Mucosa of rectum (tissue), 2 donors: Measurements from ENCODE around the gene DUSP8.
A peak's percentile ranks its signal among the peaks of the same experiment; 100 is the strongest.

Experiments
- H3K27ac ChIP-seq, 2 donors: one replicate each; pipeline ENCODE4 v1.7.0; 2013; ENCODE audit warnings: inconsistent platforms in 2 of 2, low read depth in 2 of 2, low read length in 2 of 2
- H3K27me3 ChIP-seq, 2 donors: one replicate each; pipeline ENCODE4 v1.7.0; 2013; ENCODE audit warnings: low read length in 2 of 2; ENCODE audit not compliant: control insufficient read depth in 2 of 2, insufficient read depth in 2 of 2
- H3K36me3 ChIP-seq, 2 donors: one replicate each; pipeline ENCODE4 v1.7.0; 2013; ENCODE audit warnings: low read length in 2 of 2; ENCODE audit not compliant: control insufficient read depth in 2 of 2, insufficient read depth in 2 of 2
- H3K4me1 ChIP-seq, 2 donors: one replicate each; pipeline ENCODE4 v1.7.0; 2013; ENCODE audit warnings: low read length in 2 of 2, mild to moderate bottlenecking in 1 of 2; ENCODE audit not compliant: control insufficient read depth in 2 of 2, insufficient read depth in 2 of 2
- H3K4me3 ChIP-seq, 2 donors: one replicate each; pipeline ENCODE4 v1.7.0; 2013; ENCODE audit warnings: low read length in 2 of 2
- H3K9ac ChIP-seq, 2 donors: one replicate each; pipeline ENCODE4 v1.7.0; 2013; ENCODE audit warnings: low read length in 2 of 2, low read depth in 1 of 2, mild to moderate bottlenecking in 1 of 2
- H3K9me3 ChIP-seq, 2 donors: one replicate each; pipeline ENCODE4 v1.7.0; 2013; ENCODE audit warnings: low read length in 2 of 2; ENCODE audit not compliant: control insufficient read depth in 2 of 2
- donor health status: healthy.
- donor health status: Normal muscosa, but diverticular disease.

The DUSP8 gene

DNA sequence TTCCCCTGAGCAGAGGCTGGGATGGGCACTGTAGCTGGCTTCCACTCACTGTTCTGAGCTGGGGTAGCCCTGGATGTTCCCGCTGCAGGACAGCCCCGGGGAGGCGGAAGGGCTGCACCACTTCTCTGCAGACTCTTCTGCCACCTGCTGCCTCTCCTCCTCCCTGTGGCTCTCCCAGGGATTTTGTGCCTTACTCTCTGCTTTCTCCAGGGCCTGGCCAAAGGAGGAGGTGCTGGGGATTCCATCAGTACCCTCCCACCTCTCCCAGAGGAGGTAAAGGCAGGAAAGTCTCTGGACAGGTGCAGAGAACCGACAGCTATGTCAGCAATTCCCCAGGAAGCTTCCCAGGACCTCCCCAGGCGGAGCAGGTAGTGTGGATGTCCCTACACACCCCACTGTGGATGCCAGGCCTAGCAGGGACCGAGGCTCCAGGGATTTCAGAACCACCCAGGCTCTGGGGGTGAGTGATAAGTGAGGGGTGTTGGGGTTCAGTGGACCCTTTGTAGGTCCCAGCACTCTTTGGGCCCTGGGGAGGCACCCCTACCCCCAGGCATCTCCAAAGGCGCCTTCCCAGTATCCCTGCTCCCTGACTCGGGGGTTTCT is 11.3 kb downstream of the DUSP8 start:
- Histone ChIP-seq H3K27me3 (no peaks in the 10 kb centered on the region), H3K36me3 (peaks cover 6 to 8% of the 10 kb centered on the region in 2 donors), H3K4me1 (peaks cover 22 to 49% of the 10 kb centered on the region in 2 donors), H3K9ac (no peak overlapping the region), H3K4me3 (no peak overlapping the region), H3K27ac (no peak overlapping the region), H3K9me3 (no peaks in the 10 kb centered on the region)

- Histone ChIP-seq H3K9ac (peak overlapping the region in 1 of 2 donors; percentile 46), H3K4me3 (no peak overlapping the region), H3K27me3 (no peaks in the 10 kb centered on the region), H3K36me3 (peaks cover 6 to 8% of the 10 kb centered on the region in 2 donors), H3K9me3 (no peaks in the 10 kb centered on the region), H3K4me1 (peaks cover 23 to 51% of the 10 kb centered on the region in 2 donors), H3K27ac (peak overlapping the region; percentile 82 to 89)
Observed at GRCh38 chr11:1560002-1560648, 11.9 kb downstream of the DUSP8 start.

DNA sequence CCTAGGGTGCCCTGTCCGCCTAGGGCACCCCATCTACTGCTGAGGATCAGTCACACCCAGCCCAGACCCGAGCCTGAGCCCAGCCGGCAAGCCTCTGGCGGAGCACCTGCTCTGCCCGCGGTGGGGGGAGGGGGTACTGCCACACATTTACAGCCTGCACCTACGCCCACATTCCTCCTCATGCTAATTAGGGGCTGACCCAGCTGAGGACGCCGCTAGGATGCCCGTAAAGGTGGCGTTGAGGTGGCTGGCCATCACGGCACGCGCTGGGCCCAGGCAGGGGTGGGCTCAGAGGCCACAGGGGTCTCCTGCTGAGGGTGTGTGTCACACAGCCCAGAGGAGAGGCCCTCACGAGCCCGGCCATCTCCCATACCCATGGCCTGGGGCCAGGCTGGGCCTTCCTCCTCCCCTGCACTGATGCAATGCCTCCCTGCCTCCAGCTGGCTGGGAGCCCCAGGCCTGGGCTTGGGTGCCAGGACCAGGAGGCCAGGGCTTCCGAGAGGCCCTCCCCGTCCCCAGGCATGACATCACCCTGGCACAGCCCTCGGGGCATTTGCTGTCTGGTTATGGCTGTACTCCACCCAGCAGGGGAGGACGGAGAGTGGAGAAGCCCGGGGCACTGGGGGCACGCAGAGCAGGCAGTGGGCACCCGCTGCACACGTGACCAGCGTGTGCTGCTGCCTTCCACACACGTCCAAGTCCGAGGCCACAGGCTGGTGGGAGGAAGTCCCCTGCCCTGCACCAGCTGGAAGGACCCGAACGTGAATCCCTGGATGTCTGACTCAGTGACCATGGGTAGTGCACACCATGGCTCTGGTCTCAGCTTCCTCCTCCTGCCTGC is 12.7 kb downstream of the DUSP8 start:
- Histone ChIP-seq H3K9ac (peak overlapping the region; percentile 47 to 64), H3K4me3 (no peak overlapping the region), H3K27ac (peak overlapping the region; percentile 82 to 89)

DNA sequence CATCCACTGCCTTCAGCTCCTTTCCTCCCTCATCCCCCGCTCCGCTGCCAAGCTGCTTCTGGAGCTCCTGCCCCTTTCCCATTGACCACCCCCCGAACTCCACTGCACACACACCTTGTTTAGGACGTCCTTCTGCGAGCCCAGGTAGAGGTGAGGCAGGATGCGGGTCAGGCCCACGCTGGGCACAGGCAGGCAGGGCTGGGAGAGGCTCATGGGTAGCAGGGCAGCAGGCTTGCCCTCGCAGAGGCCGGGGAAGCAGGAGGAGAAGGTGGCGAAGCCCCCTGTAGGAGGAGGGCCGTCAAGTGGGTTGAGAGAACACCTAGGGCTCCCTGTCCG is 13.3 kb downstream of the DUSP8 start:
- Histone ChIP-seq H3K9ac (peak overlapping the region; percentile 47 to 64), H3K36me3 (peaks cover 6 to 8% of the 10 kb centered on the region in 2 donors), H3K27ac (peak overlapping the region; percentile 82 to 89), H3K4me3 (peak overlapping the region; percentile 3 to 43), H3K9me3 (no peaks in the 10 kb centered on the region), H3K27me3 (no peaks in the 10 kb centered on the region), H3K4me1 (peaks cover 32 to 51% of the 10 kb centered on the region in 2 donors)

More for the DNA sequence above, 12.7 kb downstream of the DUSP8 start:
- Histone ChIP-seq H3K36me3 (peaks cover 6 to 8% of the 10 kb centered on the region in 2 donors), H3K4me1 (peaks cover 31 to 51% of the 10 kb centered on the region in 2 donors), H3K27me3 (no peaks in the 10 kb centered on the region), H3K9me3 (no peaks in the 10 kb centered on the region)

GRCh38 chr11:1557904-1558774 is 13.9 kb downstream of the DUSP8 start:
- Histone ChIP-seq H3K27ac (peak overlapping the region; percentile 82 to 89), H3K4me3 (peak overlapping the region; percentile 3 to 43), H3K27me3 (no peaks in the 10 kb centered on the region), H3K9ac (peak overlapping the region; percentile 47 to 64), H3K36me3 (peaks cover 6 to 8% of the 10 kb centered on the region in 2 donors), H3K4me1 (peaks cover 34 to 53% of the 10 kb centered on the region in 2 donors), H3K9me3 (no peaks in the 10 kb centered on the region)

DNA sequence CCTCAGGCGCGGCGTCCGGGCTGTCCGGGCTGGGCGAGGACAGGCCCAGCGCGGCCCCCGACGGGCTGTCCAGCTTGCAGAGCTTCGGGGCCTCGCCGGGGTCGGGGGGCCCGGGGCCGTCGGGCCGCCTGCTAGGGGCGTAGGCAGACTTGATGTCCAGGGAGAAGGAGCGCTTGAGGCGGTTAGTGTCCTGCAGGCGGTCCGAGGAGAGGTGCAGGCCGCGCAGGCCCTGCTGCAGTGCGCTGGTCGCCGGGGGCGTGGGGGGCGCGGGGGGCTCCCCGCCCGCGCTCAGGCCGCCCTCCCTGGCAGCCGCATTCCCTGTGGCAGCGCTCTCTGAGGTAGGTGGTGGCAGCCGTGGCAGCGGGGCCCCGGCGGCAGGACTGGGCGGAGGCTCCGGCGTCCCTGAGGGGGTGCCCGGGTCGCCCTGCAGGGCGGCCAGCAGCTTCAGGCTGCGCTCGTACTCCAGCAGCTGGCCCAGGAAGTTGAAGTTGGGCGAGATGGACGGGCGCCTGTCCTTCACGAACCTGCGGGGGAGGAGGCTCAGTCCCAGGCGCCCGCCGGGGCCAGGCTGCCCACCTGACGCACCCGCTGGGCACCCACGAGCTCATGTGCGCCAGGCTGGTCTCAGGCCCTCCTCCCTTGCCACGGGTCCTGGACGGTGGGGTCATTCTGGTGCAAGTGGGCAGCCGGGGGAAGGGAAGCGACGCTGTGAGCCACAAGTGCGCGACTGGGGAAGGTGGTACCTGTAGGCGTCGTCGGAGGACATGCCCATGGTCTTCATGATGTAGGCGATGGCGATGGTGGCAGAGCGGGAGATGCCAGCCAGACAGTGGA is 14.8 kb downstream of the DUSP8 start:
- Histone ChIP-seq H3K36me3 (peaks cover 4 to 6% of the 10 kb centered on the region in 2 donors), H3K27ac (peak overlapping the region in 1 of 2 donors; percentile 72), H3K4me3 (no peak overlapping the region), H3K4me1 (peaks cover 34 to 53% of the 10 kb centered on the region in 2 donors), H3K9me3 (no peaks in the 10 kb centered on the region), H3K9ac (peak overlapping the region in 1 of 2 donors; percentile 34), H3K27me3 (peaks cover 0 to under 1% of the 10 kb centered on the region in 2 donors)

DNA sequence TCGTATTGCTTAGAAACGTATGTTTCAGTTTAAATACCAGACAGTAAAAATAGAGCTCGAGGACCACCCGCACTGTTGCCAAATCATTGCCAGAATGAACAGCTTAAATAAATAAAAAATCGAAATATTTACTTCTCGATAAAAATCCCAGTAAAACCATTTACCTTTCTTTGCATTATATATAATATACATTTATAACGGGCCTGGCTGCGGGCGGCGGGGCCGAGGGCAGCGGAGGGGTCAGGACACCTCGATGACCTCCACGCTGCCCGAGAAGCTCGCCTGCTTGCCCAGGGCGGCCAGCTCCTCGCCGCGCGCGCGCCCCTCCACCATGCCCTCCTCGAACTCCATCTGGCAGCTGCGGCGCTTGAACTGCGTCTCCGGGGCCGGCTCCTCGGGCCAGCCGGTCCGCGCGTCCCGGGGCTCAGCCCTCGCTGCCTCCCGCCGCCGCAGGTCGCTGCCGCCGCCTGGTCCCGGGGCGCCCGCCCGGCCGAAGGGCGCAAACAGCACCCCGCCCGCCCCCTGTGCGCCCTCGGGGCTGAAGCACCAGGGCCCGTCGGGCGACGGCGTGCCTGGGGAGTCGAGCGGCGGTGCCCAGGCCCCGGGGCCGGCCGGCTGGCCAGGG is 15.7 kb downstream of the DUSP8 start:
- H3K27ac ChIP-seq, result no peak overlapping the region
- H3K4me3 ChIP-seq, result no peak overlapping the region
- peaks cover 0 to 2% of the 10 kb centered on the region in 2 donors for H3K27me3 ChIP-seq
- H3K4me1 ChIP-seq, result peaks cover 34 to 47% of the 10 kb centered on the region in 2 donors
- peaks cover 4 to 6% of the 10 kb centered on the region in 2 donors for H3K36me3 ChIP-seq
- no peak overlapping the region for H3K9ac ChIP-seq
- H3K9me3 ChIP-seq, result no peaks in the 10 kb centered on the region

DNA sequence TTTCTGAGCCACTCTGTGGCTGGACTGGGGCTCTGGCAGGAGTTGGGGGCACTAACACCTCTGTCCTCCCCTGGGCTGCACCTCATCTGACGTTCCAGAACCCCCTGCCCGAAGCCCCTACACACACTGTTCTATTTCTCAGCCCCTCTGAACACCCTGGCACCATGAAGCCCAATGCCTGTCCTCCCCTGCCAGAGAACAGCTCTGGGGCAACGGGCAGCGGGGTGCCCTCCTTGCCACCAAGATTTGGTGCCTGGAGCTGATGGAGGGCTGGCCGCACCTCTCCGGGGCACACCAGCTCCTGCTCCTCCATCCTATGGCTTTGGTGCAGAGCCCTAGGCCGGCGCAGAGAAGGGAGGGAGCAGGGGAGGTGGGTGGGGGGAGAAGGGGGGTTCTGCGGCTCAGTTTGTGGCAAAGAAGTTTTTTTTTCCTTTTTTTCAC is 16.3 kb downstream of the DUSP8 start:
- Histone ChIP-seq H3K36me3 (peaks cover 4 to 6% of the 10 kb centered on the region in 2 donors), H3K27ac (no peak overlapping the region), H3K27me3 (peaks cover 0 to 2% of the 10 kb centered on the region in 2 donors), H3K4me1 (peaks cover 34 to 46% of the 10 kb centered on the region in 2 donors), H3K4me3 (no peak overlapping the region), H3K9me3 (no peaks in the 10 kb centered on the region), H3K9ac (no peak overlapping the region)
